Activated CD4-positive, alpha-beta T cell treated with anti-CD3 and anti-CD28 coated beads, Interleukin-2, Interleukin-4, amounts not matched to agents 100 ng/mL and 50 ng/mL, durations not matched to agents 16 hours and 8 hours (primary cell): ENCODE measurements around the gene PALLD.

Experiments
- DNase-seq: peaks from one replicate; pipeline ENCODE4 v3.0.0-alpha.2; 2020; ENCODE audit warnings: low spot score

The PALLD gene

DNA sequence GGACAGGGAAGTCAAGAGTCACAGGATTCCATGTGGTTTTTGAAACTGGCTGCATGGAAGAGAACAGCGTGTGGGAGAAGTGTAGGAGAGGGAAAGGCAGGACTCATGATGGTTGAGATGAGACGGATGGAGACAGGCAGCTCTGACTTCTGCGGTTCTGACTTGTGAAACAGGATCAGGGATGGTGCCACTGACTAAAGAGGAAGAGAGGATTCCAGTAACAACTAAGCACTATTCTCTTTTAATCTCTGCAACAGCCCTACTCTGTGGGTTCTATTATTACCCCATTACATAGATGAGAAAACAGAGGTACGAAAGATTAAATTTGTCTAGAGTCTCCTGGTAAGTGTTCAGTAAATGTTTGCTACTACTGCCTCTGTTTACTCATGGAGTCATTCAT, 356.9 kb downstream of the PALLD start:
- DNase-seq: no peak

DNA sequence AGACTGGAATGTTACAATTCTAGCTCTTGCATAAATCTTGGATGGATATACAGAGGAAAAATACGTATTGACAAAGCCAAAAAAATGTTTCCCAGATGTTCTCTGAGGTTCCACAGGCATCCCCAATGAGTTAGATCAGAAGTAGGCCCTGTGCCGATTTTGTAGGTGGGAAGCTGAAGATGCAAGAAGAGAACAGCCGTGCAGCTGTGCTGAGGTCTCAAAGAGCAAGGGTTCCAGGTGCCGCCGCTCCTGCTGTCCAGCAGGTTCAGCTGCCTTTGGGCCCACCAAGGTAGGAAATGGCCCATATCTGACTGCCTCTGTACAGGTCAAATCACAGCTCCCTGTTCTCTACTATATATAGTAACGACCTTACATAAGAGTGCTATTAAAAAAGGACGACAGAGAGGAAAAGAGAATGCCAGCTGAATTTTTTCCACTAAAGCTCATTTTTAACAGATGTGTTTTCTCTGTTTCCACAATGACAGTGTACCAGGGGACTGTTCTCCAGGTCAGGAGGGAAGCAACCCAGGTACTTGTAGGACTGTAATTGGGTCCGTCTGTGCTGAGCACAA, 357.6 kb downstream of the PALLD start:
- DNase-seq: no peak

DNA sequence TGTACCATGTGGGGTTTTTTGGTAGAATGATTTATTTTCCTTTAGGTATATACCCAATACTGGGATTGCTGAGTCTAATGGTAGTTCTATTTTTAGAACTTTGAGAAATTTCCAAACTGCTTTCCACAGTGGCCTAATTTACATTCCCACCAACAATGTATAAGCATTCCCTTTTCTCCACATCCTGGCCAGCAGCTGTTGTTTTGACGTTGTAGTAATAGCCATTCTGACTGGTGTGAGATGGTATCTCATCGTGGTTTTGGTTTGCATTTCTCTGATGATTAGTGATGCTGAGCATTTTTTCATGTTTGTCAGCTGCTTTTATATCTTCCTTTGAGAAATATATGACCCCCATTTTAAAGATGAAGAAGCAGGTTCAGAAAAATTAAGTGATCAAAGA, 359.5 kb downstream of the PALLD start:
- peak; percentile 15 for DNase-seq

DNA sequence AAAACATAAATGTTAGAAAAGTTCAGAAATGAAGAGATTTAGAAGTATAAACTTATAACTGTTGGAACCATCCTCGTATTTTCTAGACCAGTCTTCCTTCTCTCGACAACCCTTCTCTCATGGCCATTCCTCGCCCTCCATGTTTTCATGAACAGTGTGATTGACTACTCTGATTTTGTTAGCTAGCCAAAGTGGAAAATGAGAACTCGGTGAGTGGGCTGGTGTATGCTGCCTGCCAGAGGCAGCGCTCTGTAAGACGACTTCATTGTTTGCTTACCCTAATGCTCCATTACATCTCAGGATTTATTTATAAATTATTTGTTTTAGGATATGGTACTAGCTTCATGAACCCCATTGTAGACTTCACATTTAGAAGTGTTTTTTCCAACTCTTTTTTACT, 360.2 kb downstream of the PALLD start:
- DNase-seq: no peak

DNA sequence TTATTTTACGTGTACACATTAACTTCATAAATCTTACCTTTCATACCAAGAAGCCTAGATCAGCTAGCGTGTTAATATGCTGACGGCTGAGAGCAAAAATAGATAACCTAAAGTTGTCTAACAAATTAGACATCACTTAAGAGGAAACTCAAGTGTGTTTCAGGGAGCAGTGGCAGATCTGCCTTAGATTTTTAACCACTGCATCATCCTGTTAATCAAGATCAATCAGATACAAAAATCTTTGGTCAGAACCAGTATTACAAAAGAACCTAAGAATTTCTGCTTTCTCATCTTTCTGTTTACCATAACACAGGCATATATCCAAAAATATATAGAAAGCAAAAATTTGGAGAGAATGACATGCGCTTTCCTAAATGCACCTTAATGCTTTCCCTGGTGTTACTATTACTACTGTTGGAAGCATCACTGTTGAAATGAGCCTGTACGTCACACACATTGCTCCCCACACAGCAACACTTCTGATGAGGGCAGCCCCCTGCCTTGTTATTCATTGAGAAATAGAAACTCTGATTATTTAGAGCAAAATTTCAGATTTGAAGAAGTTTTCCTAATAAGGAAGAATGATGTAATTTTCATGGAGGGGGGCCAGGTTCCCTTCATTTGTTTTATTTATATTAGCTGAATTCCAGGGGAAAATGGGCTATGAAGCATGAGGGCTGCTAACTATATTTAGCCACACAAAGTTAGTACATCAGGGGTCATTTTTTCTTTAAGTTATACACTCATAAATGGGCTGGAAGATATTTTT, 360.9 kb downstream of the PALLD start:
- DNase-seq: no peak

DNA sequence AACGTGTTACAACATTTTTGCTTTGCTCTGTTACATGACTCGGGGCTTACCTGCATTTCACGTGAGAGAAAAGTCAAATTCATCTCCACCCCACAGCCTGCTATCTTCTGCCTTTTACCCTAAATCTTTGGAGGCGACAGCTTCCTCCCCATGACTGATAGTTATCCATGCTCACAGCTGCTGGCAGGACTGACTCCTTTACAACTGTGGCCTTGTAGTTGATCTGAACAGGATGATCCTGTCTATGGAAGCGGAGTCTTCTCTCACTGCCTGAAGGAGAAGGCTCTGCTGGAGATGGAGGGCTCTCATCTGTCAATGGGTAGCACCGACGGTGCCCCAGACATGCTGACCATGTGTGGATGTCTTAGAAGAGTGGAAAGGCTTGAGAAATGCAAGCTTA, 362.2 kb downstream of the PALLD start:
- DNase-seq: no peak

DNA sequence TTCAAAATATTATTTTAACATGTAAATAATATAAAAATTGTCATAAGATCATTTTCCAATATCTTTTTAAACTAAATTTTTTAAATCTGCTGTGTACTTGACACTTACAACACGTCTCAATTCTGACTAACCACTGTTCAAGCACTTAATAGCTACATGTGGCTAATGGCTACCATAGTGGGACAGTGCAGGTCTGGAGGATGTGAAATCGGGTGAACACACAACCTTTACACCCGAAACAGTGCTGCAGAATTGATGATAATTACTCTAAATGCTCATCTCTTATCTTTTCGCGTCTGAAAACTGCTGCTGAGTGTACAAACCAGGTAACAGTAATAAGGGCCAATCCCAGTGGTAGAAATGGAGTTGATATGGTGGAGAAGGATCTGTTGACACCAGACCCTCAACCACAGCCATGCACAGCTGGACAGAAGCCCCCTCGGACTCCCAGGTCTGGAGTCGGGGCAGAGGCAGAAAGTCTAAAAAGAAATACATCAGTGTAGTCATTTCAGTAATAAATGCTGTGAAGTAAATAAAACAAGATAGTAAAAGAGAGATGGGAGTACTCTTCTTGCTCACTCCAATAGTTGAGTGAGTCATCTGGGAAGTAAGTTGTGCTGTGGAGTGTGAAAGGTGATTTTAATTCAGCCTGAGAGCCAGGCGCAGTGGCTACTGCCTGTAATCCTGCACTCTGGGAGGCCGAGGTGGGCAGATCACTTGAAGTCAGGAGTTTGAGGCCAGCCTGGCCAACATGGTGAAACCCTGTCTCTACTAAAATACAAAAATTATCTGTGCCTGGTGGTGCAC, 363.2 kb downstream of the PALLD start:
- DNase-seq: peak; percentile 73

DNA sequence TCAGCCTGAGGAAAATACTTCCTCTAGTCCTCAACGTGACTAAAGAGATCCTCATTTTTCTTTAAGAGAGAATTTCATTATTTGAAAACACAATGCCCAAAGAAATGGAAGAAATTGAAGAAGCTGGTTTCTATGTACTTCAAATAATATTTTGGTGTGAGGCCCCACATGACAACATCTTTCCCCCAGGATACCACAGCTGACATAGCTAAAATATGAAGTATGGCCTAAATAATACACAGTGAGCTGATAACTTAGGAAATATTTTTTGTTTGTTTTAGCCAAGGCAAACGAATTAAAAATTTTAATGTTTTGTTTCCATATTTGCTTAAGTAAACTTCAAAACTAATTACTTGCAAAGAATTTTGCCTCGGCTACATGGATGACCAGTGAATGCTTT, 364.0 kb downstream of the PALLD start:
- no peak for DNase-seq

DNA sequence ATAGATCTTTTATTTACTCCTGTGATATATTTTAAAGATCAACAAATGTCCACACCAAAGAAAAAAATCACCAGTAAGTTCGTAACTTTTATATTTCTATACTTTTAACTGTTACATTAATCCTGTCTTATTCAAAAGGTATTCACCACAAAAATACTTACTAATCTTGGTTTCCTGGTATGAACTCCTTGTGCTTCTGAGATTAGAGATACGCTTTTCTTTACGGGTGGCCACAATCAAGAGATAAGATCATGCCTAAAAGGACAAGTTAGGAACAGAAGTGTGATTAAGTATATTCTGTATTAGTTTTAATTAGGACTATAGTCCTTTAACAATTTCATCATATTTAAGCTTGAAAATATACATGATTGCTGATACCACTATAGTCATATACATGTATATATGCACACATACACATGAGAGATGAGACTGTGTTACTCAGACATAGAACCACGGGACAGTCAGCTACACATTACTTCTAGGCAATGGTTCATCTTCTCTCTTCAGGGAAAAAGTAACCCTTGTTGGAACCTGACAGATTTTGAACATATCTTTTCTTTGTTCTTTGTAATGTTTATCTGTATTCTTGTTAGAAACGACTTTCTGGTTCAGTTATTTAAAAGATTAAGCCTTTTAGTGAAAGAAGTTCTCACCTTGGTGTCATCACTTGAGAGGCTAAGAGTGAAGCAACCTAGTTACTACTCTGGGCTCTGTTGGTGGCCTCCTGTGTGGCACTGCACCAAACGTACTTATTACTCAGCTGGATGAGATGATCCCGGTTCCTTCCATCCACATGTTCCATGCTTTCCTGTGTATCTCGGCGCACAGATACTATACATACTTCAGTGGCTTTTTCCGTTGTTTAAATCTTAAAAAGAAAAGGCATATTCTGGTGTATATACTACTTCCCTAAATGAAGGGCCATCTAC, 367.1 kb downstream of the PALLD start:
- peak; percentile 41 for DNase-seq

DNA sequence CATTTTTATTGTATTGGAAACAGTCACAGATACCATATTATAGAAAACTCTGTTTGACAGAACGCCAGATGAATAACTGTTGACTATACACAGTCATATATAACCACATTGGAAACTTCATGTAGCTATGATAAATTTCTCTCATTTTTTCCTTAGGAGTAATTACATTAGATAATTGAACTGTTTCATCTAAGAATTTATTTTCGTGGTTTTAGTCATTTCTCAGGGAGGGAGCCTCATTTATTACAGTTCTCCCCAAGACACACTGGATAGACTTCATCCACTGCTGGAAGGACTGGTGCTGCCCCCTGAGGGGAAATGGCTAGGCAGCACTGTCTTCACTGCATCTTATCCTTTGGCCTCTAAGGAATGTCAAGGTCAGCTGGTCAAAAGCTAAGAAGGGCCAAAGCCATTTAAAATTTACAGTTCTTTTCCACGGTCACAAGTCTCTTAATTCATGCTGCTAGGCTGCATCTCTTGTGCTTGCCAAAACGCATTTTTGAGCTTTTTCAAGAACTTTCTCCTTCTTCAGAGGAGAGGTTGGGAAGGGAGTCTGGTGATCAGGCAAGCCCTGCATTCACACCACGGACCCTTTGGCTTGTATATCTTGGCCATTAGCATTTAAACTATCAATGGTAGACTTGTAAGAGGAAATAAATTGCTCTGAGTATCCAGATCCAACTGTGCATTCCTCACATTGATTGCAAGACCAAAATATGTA, 368.1 kb downstream of the PALLD start:
- no peak for DNase-seq

DNA sequence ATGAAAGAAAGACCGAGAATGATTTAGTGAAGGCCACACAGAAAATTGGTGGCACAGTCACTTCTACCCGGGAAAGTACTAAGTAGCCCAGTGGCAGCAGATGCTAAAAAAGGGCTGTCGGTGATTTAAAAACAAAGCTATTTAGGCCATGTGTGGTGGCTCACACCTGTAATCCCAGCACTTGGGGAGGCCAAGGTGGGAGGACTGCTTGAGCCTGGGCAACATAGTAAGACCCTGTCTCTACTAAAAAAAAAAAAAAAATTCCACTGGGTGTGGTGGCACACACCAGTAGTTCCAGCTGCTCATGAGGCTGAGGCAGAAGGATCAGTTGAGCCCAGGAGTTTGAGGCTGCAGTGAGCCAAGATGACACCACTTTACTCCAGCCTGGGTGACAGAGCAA, 369.0 kb downstream of the PALLD start:
- no peak for DNase-seq

DNA sequence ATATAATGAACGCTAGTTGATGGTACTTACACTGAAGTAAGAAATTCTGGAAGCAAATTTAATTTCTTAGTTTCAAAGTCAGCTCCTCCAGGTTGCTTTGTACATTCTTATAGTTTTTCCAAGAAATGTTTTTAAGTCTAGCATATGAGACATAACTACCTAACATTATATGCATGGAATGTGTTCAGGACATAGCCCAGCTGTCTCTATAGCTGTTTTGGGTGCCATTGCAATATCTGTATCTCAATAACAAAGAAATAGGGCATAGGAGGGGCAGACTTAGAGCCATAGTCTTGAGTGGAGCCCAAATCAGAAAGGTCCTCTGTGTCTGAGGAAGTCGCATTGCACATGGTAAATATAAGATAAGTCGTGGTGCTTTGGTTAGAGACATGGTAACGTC, 369.8 kb downstream of the PALLD start:
- no peak for DNase-seq

DNA sequence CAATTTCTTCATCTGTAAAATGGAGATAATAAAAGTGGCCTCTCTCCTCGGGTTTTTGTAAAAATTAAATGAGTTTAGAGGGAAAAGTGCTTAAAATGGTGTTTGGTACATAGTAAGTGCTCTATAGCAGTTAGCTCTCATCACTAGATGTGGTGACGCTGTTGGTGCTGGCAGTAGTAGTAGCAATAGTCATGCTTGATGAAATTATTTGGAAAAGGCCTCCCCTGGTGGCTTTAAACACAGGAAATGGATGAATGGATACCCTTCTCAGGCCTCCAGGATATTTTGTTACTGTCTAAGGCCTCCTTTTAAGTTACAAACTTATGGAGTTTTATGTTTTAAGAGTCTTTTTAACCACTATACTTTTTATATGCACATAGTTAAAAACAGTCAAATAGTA, 370.3 kb downstream of the PALLD start:
- DNase-seq: no peak

DNA sequence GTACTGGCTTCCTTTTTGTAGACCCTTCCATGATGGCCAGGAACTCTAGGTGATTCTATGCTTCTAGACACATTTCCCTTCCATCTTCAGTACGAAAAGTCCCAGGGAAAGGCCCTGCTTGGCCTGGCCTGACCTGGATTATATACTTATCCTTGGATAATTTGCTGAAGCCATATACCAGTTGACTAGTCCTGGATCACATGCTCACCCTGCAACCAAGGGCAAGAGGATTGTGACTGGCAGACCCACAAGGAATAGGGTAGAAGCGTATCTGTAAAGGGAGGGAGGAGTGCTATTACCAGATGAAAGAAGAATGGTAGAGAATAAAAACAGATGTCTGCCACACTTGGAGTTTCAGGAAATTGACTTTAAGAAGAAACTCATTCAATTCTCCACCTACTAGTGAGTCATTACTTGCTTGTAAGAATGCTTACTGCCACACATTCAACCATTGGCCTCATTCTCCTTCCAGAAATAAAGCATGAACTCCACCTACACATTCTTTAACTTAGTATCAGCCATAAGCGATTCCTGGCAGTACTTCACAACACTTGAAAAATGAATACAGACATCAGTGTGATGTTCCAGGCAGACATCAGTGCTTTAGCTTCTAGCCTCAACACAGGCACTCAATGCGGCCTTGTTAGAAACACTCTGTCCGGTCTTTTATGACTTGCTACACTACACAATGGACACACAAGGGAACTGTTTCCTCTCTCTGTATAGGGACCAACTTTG, 371.4 kb downstream of the PALLD start:
- peak; percentile 46 for DNase-seq

DNA sequence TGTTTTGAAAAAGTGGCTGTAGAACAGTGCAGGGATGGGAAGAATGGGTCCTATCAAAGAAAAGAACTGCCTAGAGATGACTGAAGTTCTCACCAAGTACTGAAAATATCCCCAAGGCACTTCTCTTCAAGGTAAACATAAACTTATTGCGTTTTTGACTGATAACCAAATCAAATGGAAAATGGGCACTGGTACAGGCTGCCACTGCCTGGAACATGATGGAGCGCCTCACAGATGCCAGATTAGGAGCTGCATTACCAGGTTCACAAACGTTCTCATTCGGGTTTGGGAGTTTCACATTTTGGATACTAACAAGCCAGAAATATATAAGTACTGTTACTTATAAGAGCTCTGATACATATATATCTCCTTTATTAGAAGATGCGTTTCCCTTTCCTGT, 371.9 kb downstream of the PALLD start:
- no peak for DNase-seq

DNA sequence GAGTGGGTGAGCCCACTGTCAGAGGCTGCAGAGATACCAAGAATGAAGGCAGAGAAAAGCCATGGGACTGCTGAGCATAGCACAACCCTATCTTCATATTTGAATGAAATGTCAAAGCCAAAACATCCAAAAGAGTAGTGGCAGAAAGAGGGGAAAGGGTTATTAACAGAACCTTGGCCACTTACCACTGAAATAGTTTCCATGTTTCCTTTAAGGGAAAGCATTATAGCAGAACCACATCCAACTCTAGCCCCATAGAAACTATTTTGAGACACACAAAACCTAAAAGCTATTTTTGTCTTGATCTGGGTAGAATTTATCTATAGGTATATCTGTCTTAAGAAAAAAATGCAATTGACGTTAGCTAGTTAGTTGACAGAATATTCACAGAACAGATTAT, 373.2 kb downstream of the PALLD start:
- DNase-seq: no peak

DNA sequence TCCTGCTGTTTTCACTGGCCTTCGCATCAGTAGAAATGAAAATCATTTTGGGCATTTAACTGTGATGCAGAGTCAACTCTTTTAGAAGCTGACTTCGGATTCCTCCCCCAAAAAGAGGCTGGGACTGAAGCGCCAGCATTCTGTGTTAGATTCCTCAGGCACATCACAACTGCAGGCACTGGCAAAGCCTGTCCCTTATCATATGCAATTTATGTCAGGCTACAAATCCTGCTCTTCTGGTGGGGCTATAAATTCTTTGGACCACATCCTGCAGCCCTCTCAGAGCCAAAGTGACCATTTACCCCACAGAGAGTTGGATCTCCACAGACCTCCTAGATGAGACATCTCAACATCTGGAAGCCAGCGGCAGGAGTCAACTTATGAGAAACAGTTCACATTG, 374.8 kb downstream of the PALLD start:
- DNase-seq: no peak

DNA sequence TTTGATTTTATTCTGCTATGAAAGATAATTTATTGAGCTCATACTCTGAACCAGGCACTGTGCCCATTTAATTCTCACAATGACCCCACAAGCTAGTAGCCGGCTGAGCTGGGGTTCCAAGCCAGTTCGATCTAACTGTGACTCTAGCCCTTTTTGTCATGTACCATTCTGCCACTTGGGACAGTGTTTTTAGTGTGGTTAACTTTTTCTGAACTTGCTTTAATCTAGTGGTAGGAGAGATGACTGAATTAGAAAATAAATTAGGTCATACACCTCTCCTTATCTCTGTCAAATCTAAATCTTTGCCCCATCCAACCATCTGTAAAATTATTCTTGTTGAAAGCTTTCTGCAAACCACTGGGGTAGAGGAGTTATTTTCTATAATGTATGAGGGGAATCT, 377.2 kb downstream of the PALLD start:
- DNase-seq: peak; percentile 25

DNA sequence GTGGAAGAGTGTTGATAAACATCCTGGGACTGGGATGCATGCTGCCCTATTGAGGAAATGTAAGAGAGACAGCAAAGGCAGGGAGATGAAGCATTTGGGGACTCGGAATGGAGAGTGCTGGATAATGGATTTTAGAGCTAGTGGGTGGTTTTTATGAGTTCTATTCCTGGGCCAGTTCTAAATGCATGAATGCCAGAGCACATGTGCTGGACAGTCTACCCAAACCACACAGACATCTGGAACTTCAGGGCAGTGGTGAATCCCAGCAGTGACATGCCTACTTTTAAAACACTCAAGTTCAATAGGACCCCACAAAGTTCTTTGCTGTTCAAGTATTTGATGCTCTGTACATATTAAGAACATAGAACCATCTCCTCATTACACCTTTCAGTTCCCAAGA, 379.3 kb downstream of the PALLD start:
- no peak for DNase-seq
